Loucy (cell line): ENCODE results near the gene ARHGAP24.

ENCODE experiments used
- CTCF ChIP-seq: fragments of 200-600 bp; sonication (generic); conservative IDR thresholded peaks from 2 replicates; pipeline ENCODE4 v1.5.1; 2014; ENCODE audit warnings: mild to moderate bottlenecking, antibody characterized with exemption, low read length
- EZH2phosphoT487 ChIP-seq: fragments of 200-600 bp; IDR thresholded peaks from 2 replicates; pipeline ENCODE4 v1.6.1; 2018; ENCODE audit warnings: antibody characterized with exemption, mild to moderate bottlenecking, moderate library complexity, borderline replicate concordance

DNA sequence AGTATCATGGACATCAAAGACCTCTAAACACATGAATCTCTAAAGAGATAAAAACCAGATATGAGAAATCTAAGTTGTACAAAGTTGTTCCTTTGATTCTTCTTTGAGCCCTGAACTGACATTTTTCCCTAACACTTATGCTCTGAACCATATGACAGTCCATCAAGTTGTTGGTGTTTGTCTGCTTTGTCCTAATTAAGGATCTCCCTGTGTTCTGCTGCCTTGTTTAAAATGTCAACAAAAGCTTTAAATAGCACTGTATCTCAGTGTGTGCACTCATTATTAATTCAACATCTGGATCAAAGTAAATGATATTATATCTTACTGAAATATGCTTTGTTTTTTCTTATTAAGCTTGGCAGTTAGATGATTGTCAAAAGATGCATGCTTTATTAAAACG lies 563.1 kb downstream of the ARHGAP24 start:
- TF ChIP-seq CTCF = no peak
- TF ChIP-seq EZH2phosphoT487 = no peak
